Uterus (tissue), 4 donors: ENCODE results near the gene DYNLT5. TPM values are rescaled to one million over a fixed set of nuclear protein-coding genes. Genes with fewer than 3 reads are reported as not detected.

ENCODE experiments used
- DNase-seq, 2 donors: peaks; one replicate each; pipeline ENCODE4 v3.0.0-alpha.2; 2019 to 2020
- H3K27ac ChIP-seq, 2 donors: fragments of 200-600 bp; sonication (generic); 1 replicate in 1 of 2; 2 replicates in 1 of 2; pipeline ENCODE4 v1.5.1; 2016 to 2018
- H3K27me3 ChIP-seq, 2 donors: fragments of 200-600 bp; sonication (generic); one replicate each; pipeline ENCODE4 v1.5.1; 2018 to 2019; ENCODE audit warnings: control low read depth in 1 of 2
- H3K36me3 ChIP-seq, 2 donors: fragments of 200-600 bp; sonication (generic); one replicate each; pipeline ENCODE4 v1.5.1; 2019; ENCODE audit warnings: control low read depth in 1 of 2
- H3K4me1 ChIP-seq, 2 donors: fragments of 200-600 bp; sonication (generic); one replicate each; pipeline ENCODE4 v1.5.1; 2018 to 2019; ENCODE audit warnings: control low read depth in 1 of 2
- H3K4me3 ChIP-seq, 2 donors: fragments of 200-600 bp; sonication (generic); 1 replicate in 1 of 2; 2 replicates in 1 of 2; pipeline ENCODE4 v1.5.1; 2018 to 2019; ENCODE audit warnings: mild to moderate bottlenecking in 1 of 2
- H3K9me3 ChIP-seq, 2 donors: fragments of 200-600 bp; sonication (generic); one replicate each; pipeline ENCODE4 v1.5.1; 2019; ENCODE audit warnings: control low read depth in 1 of 2
- POLR2A ChIP-seq, 2 donors: fragments of 450-650 bp; IDR thresholded peaks; one replicate each; pipeline ENCODE4 v1.6.1; 2016; ENCODE audit warnings: antibody characterized with exemption in 2 of 2, mild to moderate bottlenecking in 1 of 2, moderate library complexity in 1 of 2
- intact Hi-C: fragments of 100-400 bp; cut with DNase I; formaldehyde crosslinking; loops from one replicate; pipeline ENCODE4 v1.15.1; 2023; ENCODE audit warnings: low total_unique reads
- total RNA-seq, 4 donors: library from RNA; depleted of rRNA in 3 of 4; stranded (reverse); fragments of >200 nt in 3 of 4; gene quantifications; one replicate each; pipeline versions ENCODE4 v1.1.0 to v1.2.4, GENCODE V29; 2014 to 2023
- TF ChIP-seq, protein P1 (sequence below), 4 experiments: fragments of 200-600 bp in 2 of 4; fragments of 450-650 bp in 2 of 4; sonication (generic) in 2 of 4; IDR thresholded peaks; one replicate each; pipeline ENCODE4 v1.5.1; 2016 to 2019; ENCODE audit warnings: antibody characterized with exemption in 4 of 4, mild to moderate bottlenecking in 2 of 4, moderate library complexity in 1 of 4
- donor health status: DM: yes; HTN: yes; CAD: no.

DYNLT5 gene
- total RNA-seq, 4 donors from 2014 or later, result 1.3 to 1.5 TPM; not detected in 2

DNA sequence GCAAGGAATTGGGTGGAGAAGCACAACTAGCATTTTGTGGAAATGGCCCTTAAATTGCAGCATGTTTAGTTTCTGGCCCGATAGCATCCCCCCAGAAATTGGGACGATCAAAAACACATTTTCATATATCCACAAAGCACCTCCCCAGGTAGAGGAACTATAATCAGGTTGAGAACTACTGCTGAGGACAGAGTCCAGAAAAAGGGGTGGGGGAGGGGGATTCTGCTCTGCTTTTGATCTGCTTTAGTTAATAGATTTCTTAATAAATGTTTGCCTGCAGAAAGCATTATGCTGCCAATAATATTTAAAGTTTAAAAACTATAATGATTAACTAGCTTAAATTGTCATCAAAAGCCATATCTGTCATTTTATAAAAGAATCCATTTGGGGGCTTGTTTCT is 14.4 kb upstream of the DYNLT5 start:
- DNase-seq, result no peak
- TF ChIP-seq POLR2A (IDR thresholded peaks at IDR 0.05), result no peak
- TF ChIP-seq, protein P1, sequence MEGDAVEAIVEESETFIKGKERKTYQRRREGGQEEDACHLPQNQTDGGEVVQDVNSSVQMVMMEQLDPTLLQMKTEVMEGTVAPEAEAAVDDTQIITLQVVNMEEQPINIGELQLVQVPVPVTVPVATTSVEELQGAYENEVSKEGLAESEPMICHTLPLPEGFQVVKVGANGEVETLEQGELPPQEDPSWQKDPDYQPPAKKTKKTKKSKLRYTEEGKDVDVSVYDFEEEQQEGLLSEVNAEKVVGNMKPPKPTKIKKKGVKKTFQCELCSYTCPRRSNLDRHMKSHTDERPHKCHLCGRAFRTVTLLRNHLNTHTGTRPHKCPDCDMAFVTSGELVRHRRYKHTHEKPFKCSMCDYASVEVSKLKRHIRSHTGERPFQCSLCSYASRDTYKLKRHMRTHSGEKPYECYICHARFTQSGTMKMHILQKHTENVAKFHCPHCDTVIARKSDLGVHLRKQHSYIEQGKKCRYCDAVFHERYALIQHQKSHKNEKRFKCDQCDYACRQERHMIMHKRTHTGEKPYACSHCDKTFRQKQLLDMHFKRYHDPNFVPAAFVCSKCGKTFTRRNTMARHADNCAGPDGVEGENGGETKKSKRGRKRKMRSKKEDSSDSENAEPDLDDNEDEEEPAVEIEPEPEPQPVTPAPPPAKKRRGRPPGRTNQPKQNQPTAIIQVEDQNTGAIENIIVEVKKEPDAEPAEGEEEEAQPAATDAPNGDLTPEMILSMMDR (IDR thresholded peaks at IDR 0.05), result no peak
- H3K27me3 ChIP-seq, result no peaks in the 10 kb centered on the region
- intact Hi-C loops, result no loop called here
- H3K27ac ChIP-seq, result no peak overlapping the region
- no peaks in the 10 kb centered on the region for H3K36me3 ChIP-seq
- H3K4me3 ChIP-seq, result no peak overlapping the region
- H3K9me3 ChIP-seq, result no peaks in the 10 kb centered on the region
- H3K4me1 ChIP-seq, result no peaks in the 10 kb centered on the region

GRCh38 chr1:66739401-66740157 is 12.7 kb upstream of the DYNLT5 start:
- Histone ChIP-seq H3K4me1 (no peaks in the 10 kb centered on the region), H3K4me3 (no peak overlapping the region), H3K9me3 (no peaks in the 10 kb centered on the region), H3K27ac (no peak overlapping the region), H3K36me3 (no peaks in the 10 kb centered on the region), H3K27me3 (no peaks in the 10 kb centered on the region)
- DNase-seq, result no peak
- intact Hi-C loops, result no loop called here
- TF ChIP-seq, protein P1 (IDR thresholded peaks at IDR 0.05), result no peak
- no peak for TF ChIP-seq POLR2A (IDR thresholded peaks at IDR 0.05)

DNA sequence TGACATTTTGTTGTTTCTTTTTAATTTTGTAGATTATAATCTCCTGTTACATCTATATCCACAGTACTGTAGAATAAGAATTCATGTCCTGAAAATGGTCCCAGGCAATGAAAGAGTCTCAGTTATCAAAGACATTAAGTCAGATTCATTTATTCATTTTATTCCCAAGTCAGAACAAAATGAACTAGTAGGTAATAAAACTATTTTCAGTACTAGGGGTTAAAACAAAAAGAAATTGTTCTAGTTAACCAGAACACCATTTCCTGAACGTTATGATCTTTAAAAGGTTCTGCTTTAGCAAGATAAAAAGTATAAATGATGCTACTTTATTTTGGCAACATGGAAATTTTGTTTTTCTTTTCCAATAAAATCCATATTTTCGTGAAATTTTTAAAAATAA is 6.8 kb upstream of the DYNLT5 start:
- TF ChIP-seq, protein P1 (IDR thresholded peaks at IDR 0.05), result no peak
- no peak for TF ChIP-seq POLR2A (IDR thresholded peaks at IDR 0.05)
- DNase-seq, result no peak
- H3K4me1 ChIP-seq, result no peaks in the 10 kb centered on the region
- H3K4me3 ChIP-seq, result no peak overlapping the region
- H3K27ac ChIP-seq, result no peak overlapping the region
- no peaks in the 10 kb centered on the region for H3K27me3 ChIP-seq
- intact Hi-C loops, result no loop called here
- H3K9me3 ChIP-seq, result no peaks in the 10 kb centered on the region
- no peaks in the 10 kb centered on the region for H3K36me3 ChIP-seq

GRCh38 chr1:66747501-66747900 is 4.8 kb upstream of the DYNLT5 start:
- intact Hi-C loops, result no loop called here
- H3K4me1 ChIP-seq, result no peaks in the 10 kb centered on the region
- no peaks in the 10 kb centered on the region for H3K9me3 ChIP-seq
- H3K27ac ChIP-seq, result no peak overlapping the region
- no peaks in the 10 kb centered on the region for H3K36me3 ChIP-seq
- H3K4me3 ChIP-seq, result no peak overlapping the region
- DNase-seq, result no peak
- TF ChIP-seq POLR2A (IDR thresholded peaks at IDR 0.05), result no peak
- TF ChIP-seq, protein P1 (IDR thresholded peaks at IDR 0.05), result no peak
- H3K27me3 ChIP-seq, result no peaks in the 10 kb centered on the region

DNA sequence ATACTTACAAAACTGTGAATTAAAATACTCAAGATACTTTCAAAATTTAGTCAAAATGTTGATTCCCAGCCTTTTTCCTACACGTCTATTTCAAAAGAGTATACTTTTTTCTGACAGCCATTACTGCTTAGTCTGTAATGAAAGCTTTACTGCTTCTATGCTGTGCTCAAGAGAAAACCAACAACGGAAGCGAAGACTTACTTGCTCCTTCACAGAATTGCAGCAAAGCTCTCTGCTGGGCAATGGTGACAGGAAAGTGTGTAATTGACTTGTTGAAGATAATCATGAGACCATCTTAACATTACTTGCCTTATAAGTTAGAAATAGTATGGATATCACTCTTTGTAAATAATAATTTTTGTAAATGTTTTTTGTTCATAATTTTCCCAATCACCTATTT is 1.7 kb upstream of the DYNLT5 start:
- H3K27ac ChIP-seq, result no peak overlapping the region
- intact Hi-C loops, result no loop called here
- H3K9me3 ChIP-seq, result no peaks in the 10 kb centered on the region
- no peak overlapping the region for H3K4me3 ChIP-seq
- no peak for DNase-seq
- TF ChIP-seq, protein P1 (IDR thresholded peaks at IDR 0.05), result no peak
- TF ChIP-seq POLR2A (IDR thresholded peaks at IDR 0.05), result no peak
- H3K27me3 ChIP-seq, result no peaks in the 10 kb centered on the region
- no peaks in the 10 kb centered on the region for H3K36me3 ChIP-seq
- no peaks in the 10 kb centered on the region for H3K4me1 ChIP-seq
